Mesendoderm (in vitro differentiated cells): Measurements from ENCODE around the gene MMP17.

Source experiments
- DNase-seq: peaks from one replicate; pipeline ENCODE4 v3.0.0; 2013
- H2AK5ac ChIP-seq: 2 replicates; pipeline ENCODE4 v1.6.1; 2013; ENCODE audit warnings: low read length, inconsistent platforms
- H2BK120ac ChIP-seq: 2 replicates; pipeline ENCODE4 v1.6.1; 2013; ENCODE audit warnings: low read depth, mild to moderate bottlenecking, low read length, moderate library complexity, mixed read lengths
- H2BK15ac ChIP-seq: replicated peaks from 2 replicates; pipeline ENCODE4 v1.6.1; 2013; ENCODE audit warnings: low read depth, mild to moderate bottlenecking, moderate library complexity
- H2BK5ac ChIP-seq: 2 replicates; pipeline ENCODE4 v1.6.1; 2013; ENCODE audit warnings: low read length, inconsistent platforms
- H3K18ac ChIP-seq: 2 replicates; pipeline ENCODE4 v1.6.1; 2013; ENCODE audit warnings: mild to moderate bottlenecking, low read length, mixed read lengths
- H3K23ac ChIP-seq: one replicate; pipeline ENCODE4 v1.6.1; 2013; ENCODE audit warnings: low read length
- H3K27ac ChIP-seq: 2 replicates; pipeline ENCODE4 v1.5.1; 2013; ENCODE audit warnings: low read depth, mild to moderate bottlenecking, inconsistent platforms, low read length, moderate library complexity
- H3K27me3 ChIP-seq: 2 replicates; pipeline ENCODE4 v1.6.1; 2013; ENCODE audit warnings: low read length, control low read depth, mild to moderate bottlenecking, inconsistent platforms; ENCODE audit not compliant: insufficient read depth, poor library complexity
- H3K36me3 ChIP-seq: 2 replicates; pipeline ENCODE4 v1.6.1; 2013; ENCODE audit warnings: low read length, inconsistent platforms; ENCODE audit not compliant: control insufficient read depth, insufficient read depth
- H3K4ac ChIP-seq: one replicate; pipeline ENCODE4 v1.6.1; 2013; ENCODE audit warnings: low read depth, mild to moderate bottlenecking, low read length, moderate library complexity
- H3K4me1 ChIP-seq: 2 replicates; pipeline ENCODE4 v1.6.1; 2013; ENCODE audit warnings: low read depth, low read length, inconsistent platforms; ENCODE audit not compliant: control insufficient read depth
- H3K4me2 ChIP-seq: 2 replicates; pipeline ENCODE4 v1.6.1; 2013; ENCODE audit warnings: low read length
- H3K4me3 ChIP-seq: 2 replicates; pipeline ENCODE4 v1.5.1; 2013; ENCODE audit warnings: mild to moderate bottlenecking, low read length
- H3K56ac ChIP-seq: one replicate; pipeline ENCODE4 v1.6.1; 2013; ENCODE audit warnings: low read length
- H3K79me1 ChIP-seq: 2 replicates; pipeline ENCODE4 v1.6.1; 2013; ENCODE audit warnings: low read length, inconsistent platforms
- H3K79me2 ChIP-seq: 2 replicates; pipeline ENCODE4 v1.6.1; 2013; ENCODE audit warnings: mild to moderate bottlenecking, low read length; ENCODE audit not compliant: control insufficient read depth, insufficient read depth
- H3K9ac ChIP-seq: 2 replicates; pipeline ENCODE4 v1.6.1; 2013; ENCODE audit warnings: low read length, inconsistent platforms
- H4K5ac ChIP-seq: one replicate; pipeline ENCODE4 v1.6.1; 2013; ENCODE audit warnings: low read length
- H4K8ac ChIP-seq: one replicate; pipeline ENCODE4 v1.6.1; 2013; ENCODE audit warnings: low read depth, mild to moderate bottlenecking, control low read depth, low read length, moderate library complexity
- WGBS: extraction: QIAGEN DNeasy Blood & Tissue Kit; methylation state at CpG from one replicate; pipeline ENCODE4 v1.1.7; 2013; ENCODE audit warnings: low lambda C conversion rate, missing lambda C conversion rate; ENCODE audit not compliant: insufficient coverage; ENCODE audit errors: extremely low coverage; 5-methylcytosine and 5-hydroxymethylcytosine counted together

The MMP17 gene

DNA sequence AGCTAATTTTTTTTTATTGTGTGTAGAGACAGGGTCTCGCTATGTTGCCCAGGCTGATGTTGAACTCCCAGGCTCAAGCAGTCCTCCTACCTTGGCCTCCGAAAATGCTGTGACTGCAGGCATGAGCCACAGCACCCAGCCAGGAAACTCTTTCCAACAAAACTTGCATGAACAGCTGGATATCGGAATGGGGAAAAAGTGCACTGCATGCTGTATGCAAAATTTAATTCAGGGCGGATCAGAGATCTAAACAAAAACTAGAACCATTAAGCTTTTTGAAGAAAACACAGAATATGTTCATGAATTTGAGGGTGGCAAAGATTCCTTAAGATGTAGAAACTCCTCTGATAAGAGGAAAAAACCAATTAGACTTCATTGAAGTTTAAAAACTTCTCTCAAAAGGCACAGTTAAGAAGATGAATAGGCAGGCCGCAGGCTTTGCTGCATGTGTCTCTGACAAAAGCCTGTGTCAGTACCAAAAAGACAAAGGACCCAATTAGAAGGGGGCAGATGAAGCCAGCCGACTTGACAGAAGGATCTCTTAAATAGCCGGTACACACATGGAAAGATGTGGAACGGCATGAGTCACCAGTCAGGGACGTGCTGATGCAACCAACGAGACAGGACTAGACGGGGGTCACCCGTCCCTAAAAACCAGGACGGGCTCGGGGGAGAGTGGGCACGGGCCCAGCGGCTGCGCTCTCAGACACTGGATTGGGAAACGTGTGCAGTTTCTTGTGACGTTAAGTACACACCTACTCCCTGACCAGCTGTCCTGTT is 34.8 kb upstream of the MMP17 start:
- H3K9ac ChIP-seq, result no peak overlapping the region
- no peak overlapping the region for H3K23ac ChIP-seq
- no peak overlapping the region for H3K56ac ChIP-seq
- H3K27ac ChIP-seq, result no peak overlapping the region
- H3K4me3 ChIP-seq, result no peak overlapping the region
- peak; percentile 41 for DNase-seq
- H4K8ac ChIP-seq, result no peak overlapping the region
- H2BK120ac ChIP-seq, result no peak overlapping the region
- no peak overlapping the region for H2BK5ac ChIP-seq
- peaks cover 2% of the 10 kb centered on the region for H3K36me3 ChIP-seq
- no peak overlapping the region for H3K4me2 ChIP-seq
- H3K79me1 ChIP-seq, result no peaks in the 10 kb centered on the region
- no peaks in the 10 kb centered on the region for H3K27me3 ChIP-seq
- H3K4ac ChIP-seq, result no peak overlapping the region
- no peak overlapping the region for H4K5ac ChIP-seq
- H2BK15ac ChIP-seq, result no peak overlapping the region
- H3K4me1 ChIP-seq, result peaks cover 5% of the 10 kb centered on the region
- WGBS, result no CpG with 5 or more reads among the region's 19 CpGs
- H2AK5ac ChIP-seq, result no peak overlapping the region
- H3K18ac ChIP-seq, result no peak overlapping the region
- no peaks in the 10 kb centered on the region for H3K79me2 ChIP-seq

DNA sequence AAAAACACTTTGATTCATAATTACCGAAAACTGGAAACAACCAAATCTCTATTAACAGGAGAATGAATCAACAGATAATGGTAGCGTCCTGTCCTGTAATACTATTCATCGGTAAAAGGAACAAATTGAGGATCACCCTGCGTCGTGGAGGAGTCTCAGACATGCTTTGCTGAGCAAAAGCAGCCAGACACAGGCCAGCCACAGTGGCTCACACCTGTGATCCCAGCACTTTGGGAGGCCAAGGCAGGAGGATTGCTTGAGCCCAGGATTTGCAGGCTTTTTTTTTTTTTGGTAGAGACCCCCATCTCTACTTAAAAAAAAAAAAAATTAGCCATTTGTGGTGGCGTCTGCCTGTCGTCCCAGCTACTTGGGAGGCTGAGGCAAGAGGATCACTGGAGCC is 34.1 kb upstream of the MMP17 start:
- Histone ChIP-seq H3K56ac (no peak overlapping the region), H2BK120ac (no peak overlapping the region), H3K4me2 (no peak overlapping the region), H3K9ac (no peak overlapping the region), H2BK15ac (no peak overlapping the region), H2BK5ac (no peak overlapping the region), H3K4me3 (no peak overlapping the region), H3K79me1 (no peaks in the 10 kb centered on the region), H3K18ac (no peak overlapping the region), H3K4ac (no peak overlapping the region), H4K5ac (no peak overlapping the region), H3K27me3 (no peaks in the 10 kb centered on the region), H3K4me1 (peaks cover 5% of the 10 kb centered on the region), H3K36me3 (peaks cover 2% of the 10 kb centered on the region), H3K23ac (no peak overlapping the region), H4K8ac (no peak overlapping the region), H3K27ac (no peak overlapping the region), H3K79me2 (no peaks in the 10 kb centered on the region), H2AK5ac (no peak overlapping the region)
- WGBS, result no CpG with 5 or more reads among the region's 7 CpGs
- DNase-seq, result no peak

DNA sequence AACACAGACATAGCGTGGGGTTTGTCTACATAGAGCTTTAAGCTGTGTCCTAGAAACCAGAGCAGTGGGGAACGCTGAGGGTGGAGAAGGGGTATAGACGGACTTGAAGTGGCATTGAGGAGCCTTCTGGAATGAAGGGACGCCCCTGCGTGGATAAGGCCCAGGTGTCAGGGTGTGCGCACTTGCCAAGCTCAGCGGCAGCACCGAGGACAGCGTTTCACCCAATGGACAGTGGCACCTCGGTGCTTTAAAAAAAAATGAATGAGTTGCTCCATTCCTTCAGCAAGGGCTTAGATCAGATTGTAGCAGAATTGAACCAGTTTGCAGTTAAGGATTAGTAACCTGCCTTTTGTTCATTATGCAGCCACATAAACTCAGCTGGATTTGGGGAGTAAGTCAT is 33.6 kb upstream of the MMP17 start:
- H2AK5ac ChIP-seq, result no peak overlapping the region
- no peak overlapping the region for H4K5ac ChIP-seq
- no peak overlapping the region for H3K18ac ChIP-seq
- H3K9ac ChIP-seq, result no peak overlapping the region
- no peak overlapping the region for H4K8ac ChIP-seq
- no peak overlapping the region for H3K27ac ChIP-seq
- H2BK120ac ChIP-seq, result no peak overlapping the region
- no peak overlapping the region for H3K4me2 ChIP-seq
- H2BK5ac ChIP-seq, result no peak overlapping the region
- H3K4me3 ChIP-seq, result no peak overlapping the region
- peaks cover 5% of the 10 kb centered on the region for H3K4me1 ChIP-seq
- peaks cover 2% of the 10 kb centered on the region for H3K36me3 ChIP-seq
- DNase-seq, result no peak
- H3K79me1 ChIP-seq, result no peaks in the 10 kb centered on the region
- no peaks in the 10 kb centered on the region for H3K79me2 ChIP-seq
- no peaks in the 10 kb centered on the region for H3K27me3 ChIP-seq
- no CpG with 5 or more reads among the region's 10 CpGs for WGBS
- no peak overlapping the region for H3K4ac ChIP-seq
- H2BK15ac ChIP-seq, result no peak overlapping the region
- no peak overlapping the region for H3K56ac ChIP-seq
- no peak overlapping the region for H3K23ac ChIP-seq

DNA sequence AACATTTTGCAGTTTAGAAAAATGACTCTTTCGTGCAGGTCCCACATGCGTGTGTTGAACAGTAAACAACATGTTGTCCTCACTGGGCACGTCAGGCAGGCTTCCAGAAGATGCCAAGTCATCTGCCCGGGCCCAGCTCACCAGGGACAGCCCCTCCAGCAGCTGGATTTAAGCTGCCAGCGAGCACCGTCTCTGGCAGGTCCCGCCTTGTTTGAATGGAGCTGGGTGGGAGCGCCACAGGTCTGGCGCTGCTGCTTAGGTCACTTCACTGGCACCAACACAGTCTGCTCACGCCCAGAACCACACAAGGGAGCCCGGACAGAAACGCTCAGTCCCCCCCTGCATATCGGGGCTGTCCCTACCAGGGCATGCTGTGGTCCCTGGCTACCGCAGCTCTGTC is 33.1 kb upstream of the MMP17 start:
- Histone ChIP-seq H3K4me3 (no peak overlapping the region), H3K79me2 (no peaks in the 10 kb centered on the region), H3K23ac (no peak overlapping the region), H2BK15ac (no peak overlapping the region), H2BK5ac (no peak overlapping the region), H3K36me3 (peaks cover 2% of the 10 kb centered on the region), H4K5ac (no peak overlapping the region), H3K4ac (no peak overlapping the region), H2AK5ac (no peak overlapping the region), H4K8ac (no peak overlapping the region), H3K27me3 (no peaks in the 10 kb centered on the region), H3K18ac (no peak overlapping the region), H3K9ac (peak overlapping the region; percentile 37), H3K4me1 (peaks cover 5% of the 10 kb centered on the region), H3K79me1 (no peaks in the 10 kb centered on the region), H3K4me2 (no peak overlapping the region), H2BK120ac (no peak overlapping the region), H3K56ac (peak overlapping the region; percentile 70), H3K27ac (no peak overlapping the region)
- DNase-seq, result no peak
- no CpG with 5 or more reads among the region's 14 CpGs for WGBS

DNA sequence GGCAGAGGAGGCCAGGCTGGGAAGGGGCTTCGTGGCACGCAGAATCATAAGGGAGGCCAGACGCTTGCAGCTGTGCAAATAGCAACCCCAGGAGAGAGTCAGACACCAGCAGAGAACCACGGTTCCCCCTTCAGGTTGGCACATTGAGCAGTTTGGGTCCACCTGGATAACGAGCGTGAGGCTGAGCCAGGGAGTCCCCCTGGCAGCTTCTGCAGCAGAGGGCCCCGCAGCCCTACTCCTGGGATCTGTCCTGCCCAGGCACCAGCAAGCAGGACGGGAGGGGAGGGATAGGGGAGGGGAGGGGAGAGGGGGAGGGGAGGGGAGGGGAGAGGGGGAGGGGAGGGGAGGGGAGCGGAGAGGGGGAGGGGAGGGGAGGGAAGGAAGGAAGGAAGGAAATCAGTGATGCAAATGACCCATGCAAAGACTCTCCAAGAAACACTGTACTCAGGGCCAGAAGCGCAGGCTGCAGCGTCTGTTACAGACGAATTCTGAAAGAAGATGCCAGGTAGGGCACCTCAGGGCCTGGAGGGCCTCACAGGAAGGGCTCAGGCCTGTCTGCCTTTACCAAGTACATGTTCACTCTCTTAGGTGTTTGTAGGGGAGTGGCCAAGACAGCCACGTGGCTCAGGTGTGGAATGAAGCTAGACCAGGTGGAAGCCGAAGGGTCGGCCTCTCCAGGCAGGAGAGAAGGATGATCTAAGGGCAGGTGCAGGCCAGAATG is 32.3 kb upstream of the MMP17 start:
- Histone ChIP-seq H2BK15ac (no peak overlapping the region), H3K56ac (peak overlapping the region; percentile 70), H3K4ac (no peak overlapping the region), H3K36me3 (peaks cover 2% of the 10 kb centered on the region), H4K8ac (no peak overlapping the region), H3K4me1 (peaks cover 5% of the 10 kb centered on the region), H2BK5ac (no peak overlapping the region), H3K79me2 (no peaks in the 10 kb centered on the region), H3K27ac (peak overlapping the region; percentile 9), H3K4me2 (no peak overlapping the region), H3K23ac (peak overlapping the region; percentile 35), H3K79me1 (no peaks in the 10 kb centered on the region), H3K9ac (peak overlapping the region; percentile 37), H3K27me3 (no peaks in the 10 kb centered on the region), H2AK5ac (no peak overlapping the region), H3K18ac (no peak overlapping the region), H2BK120ac (no peak overlapping the region), H4K5ac (no peak overlapping the region), H3K4me3 (no peak overlapping the region)
- peak; percentile 75 for DNase-seq
- no CpG with 5 or more reads among the region's 15 CpGs for WGBS
